Thyroid gland (tissue), 4 donors: ENCODE results near the gene EP400. TPM values are rescaled to one million over a fixed set of nuclear protein-coding genes. Genes with fewer than 3 reads are reported as not detected.

Experiments used
- DNase-seq, 2 donors: peaks; one replicate each; pipeline ENCODE4 v3.0.0-alpha.2; 2019
- H3K27ac ChIP-seq, 3 donors: fragments of 200-600 bp; sonication (generic); 1 replicate in 2 of 3; 2 replicates in 1 of 3; pipeline ENCODE4 v1.5.1; 2016 to 2019; ENCODE audit warnings: mild to moderate bottlenecking in 1 of 3, moderate library complexity in 1 of 3
- H3K27me3 ChIP-seq: fragments of 200-600 bp; sonication (generic); one replicate; pipeline ENCODE4 v1.5.1; 2019
- H3K36me3 ChIP-seq, 2 donors: fragments of 200-600 bp; sonication (generic); one replicate each; pipeline ENCODE4 v1.5.1; 2016 to 2019
- H3K4me1 ChIP-seq, 2 donors: fragments of 200-600 bp; sonication (generic); one replicate each; pipeline ENCODE4 v1.5.1; 2017 to 2019
- H3K4me3 ChIP-seq, 3 donors: fragments of 200-600 bp; sonication (generic); replicated peaks in 1 of 3; 1 replicate in 2 of 3; 2 replicates in 1 of 3; pipeline ENCODE4 v1.5.1; 2016; ENCODE audit warnings: mild to moderate bottlenecking in 1 of 3
- H3K9me3 ChIP-seq: fragments of 200-600 bp; sonication (generic); one replicate; pipeline ENCODE4 v1.5.1; 2017
- POLR2A ChIP-seq, 2 donors: fragments of 450-650 bp; IDR thresholded peaks; one replicate each; pipeline ENCODE4 v1.6.1; 2017; ENCODE audit warnings: antibody characterized with exemption in 2 of 2, mild to moderate bottlenecking in 2 of 2, moderate library complexity in 1 of 2
- WGBS, 2 donors: methylation state at CpG; one replicate each; pipeline ENCODE4 v1.1.5; 2017; 5-methylcytosine and 5-hydroxymethylcytosine counted together
- intact Hi-C: fragments of 100-400 bp; cut with DNase I; formaldehyde crosslinking; loops from one replicate; pipeline ENCODE4 v1.15.1; 2023
- total RNA-seq, 4 donors: library from RNA; depleted of rRNA; stranded (reverse); fragments of >200 nt; gene quantifications; one replicate each; pipeline ENCODE4 v1.2.3, GENCODE V29; 2016
- TF ChIP-seq, protein P1 (sequence below), 6 experiments: fragments of 200-600 bp in 3 of 6; fragments of 450-650 bp in 3 of 6; sonication (generic) in 3 of 6; IDR thresholded peaks; one replicate each; pipeline ENCODE4 v1.5.1; 2016 to 2019; ENCODE audit warnings: antibody characterized with exemption in 6 of 6, mild to moderate bottlenecking in 2 of 6, inconsistent platforms in 1 of 6, moderate library complexity in 1 of 6

EP400 gene
- total RNA-seq, 4 donors from 2014 or later: 22.1 to 51.8 (median 25.4) TPM

DNA sequence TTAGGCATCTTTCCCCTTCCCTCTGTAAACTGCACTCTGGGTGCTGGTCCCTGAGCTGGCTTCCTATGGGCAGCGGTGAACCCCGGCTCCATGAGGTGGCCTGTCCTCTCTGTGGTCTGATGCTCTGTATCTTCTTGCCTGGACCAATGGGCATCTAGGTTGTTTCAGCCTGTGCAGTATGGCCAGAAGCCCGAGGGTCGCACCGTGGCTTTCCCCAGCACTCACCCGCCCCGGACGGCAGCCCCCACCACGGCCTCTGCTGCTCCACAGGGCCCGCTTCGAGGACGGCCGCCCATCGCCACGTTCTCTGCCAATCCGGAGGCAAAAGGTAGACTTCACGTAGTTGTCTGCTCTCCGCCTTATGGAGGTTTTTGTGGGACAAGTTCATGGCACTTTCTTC lies 70.1 kb downstream of the EP400 start:
- DNase-seq: no peak
- H3K4me1 ChIP-seq: peaks cover 0 to 7% of the 10 kb centered on the region in 2 donors
- intact Hi-C loops: no loop called here
- no peaks in the 10 kb centered on the region for H3K9me3 ChIP-seq
- H3K27ac ChIP-seq: no peak overlapping the region
- no peaks in the 10 kb centered on the region for H3K27me3 ChIP-seq
- WGBS, 2 donors: 93 to 97% methylated on average over 6 to 17 of the region's 18 CpGs
- peaks cover 57 to 63% of the 10 kb centered on the region in 2 donors for H3K36me3 ChIP-seq
- no peak for TF ChIP-seq POLR2A (IDR thresholded peaks at IDR 0.05)
- TF ChIP-seq, protein P1, sequence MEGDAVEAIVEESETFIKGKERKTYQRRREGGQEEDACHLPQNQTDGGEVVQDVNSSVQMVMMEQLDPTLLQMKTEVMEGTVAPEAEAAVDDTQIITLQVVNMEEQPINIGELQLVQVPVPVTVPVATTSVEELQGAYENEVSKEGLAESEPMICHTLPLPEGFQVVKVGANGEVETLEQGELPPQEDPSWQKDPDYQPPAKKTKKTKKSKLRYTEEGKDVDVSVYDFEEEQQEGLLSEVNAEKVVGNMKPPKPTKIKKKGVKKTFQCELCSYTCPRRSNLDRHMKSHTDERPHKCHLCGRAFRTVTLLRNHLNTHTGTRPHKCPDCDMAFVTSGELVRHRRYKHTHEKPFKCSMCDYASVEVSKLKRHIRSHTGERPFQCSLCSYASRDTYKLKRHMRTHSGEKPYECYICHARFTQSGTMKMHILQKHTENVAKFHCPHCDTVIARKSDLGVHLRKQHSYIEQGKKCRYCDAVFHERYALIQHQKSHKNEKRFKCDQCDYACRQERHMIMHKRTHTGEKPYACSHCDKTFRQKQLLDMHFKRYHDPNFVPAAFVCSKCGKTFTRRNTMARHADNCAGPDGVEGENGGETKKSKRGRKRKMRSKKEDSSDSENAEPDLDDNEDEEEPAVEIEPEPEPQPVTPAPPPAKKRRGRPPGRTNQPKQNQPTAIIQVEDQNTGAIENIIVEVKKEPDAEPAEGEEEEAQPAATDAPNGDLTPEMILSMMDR (IDR thresholded peaks at IDR 0.05): no peak
- no peak overlapping the region for H3K4me3 ChIP-seq

DNA sequence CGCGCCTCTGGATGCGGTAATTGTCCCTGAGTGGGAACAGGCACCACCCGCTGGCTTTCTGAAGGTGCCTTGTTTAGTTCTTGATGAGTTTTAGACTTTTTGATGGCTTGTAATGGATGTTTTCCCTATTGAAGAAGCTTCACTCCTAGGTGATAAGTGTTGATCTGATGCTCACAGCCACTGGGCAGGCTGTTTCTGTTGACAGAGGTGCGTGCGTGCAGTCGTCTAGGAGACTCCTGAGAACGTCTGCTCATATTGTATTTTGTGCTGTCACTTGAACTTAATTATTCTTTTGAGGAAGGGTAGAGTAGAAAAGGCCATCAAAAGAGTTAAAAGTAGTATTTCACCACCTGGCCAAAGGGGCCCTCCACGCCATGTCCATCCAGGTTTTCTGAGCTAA lies 70.5 kb downstream of the EP400 start:
- DNase-seq: no peak
- WGBS, 2 donors: 94 to 99% methylated on average over 9 of the region's 9 CpGs
- Histone ChIP-seq H3K4me3 (no peak overlapping the region), H3K27ac (no peak overlapping the region), H3K9me3 (no peaks in the 10 kb centered on the region), H3K36me3 (peaks cover 61 to 65% of the 10 kb centered on the region in 2 donors), H3K27me3 (no peaks in the 10 kb centered on the region), H3K4me1 (peaks cover 0 to 4% of the 10 kb centered on the region in 2 donors)
- TF ChIP-seq, protein P1 (IDR thresholded peaks at IDR 0.05): no peak
- no peak for TF ChIP-seq POLR2A (IDR thresholded peaks at IDR 0.05)
- intact Hi-C loops: no loop called here

DNA sequence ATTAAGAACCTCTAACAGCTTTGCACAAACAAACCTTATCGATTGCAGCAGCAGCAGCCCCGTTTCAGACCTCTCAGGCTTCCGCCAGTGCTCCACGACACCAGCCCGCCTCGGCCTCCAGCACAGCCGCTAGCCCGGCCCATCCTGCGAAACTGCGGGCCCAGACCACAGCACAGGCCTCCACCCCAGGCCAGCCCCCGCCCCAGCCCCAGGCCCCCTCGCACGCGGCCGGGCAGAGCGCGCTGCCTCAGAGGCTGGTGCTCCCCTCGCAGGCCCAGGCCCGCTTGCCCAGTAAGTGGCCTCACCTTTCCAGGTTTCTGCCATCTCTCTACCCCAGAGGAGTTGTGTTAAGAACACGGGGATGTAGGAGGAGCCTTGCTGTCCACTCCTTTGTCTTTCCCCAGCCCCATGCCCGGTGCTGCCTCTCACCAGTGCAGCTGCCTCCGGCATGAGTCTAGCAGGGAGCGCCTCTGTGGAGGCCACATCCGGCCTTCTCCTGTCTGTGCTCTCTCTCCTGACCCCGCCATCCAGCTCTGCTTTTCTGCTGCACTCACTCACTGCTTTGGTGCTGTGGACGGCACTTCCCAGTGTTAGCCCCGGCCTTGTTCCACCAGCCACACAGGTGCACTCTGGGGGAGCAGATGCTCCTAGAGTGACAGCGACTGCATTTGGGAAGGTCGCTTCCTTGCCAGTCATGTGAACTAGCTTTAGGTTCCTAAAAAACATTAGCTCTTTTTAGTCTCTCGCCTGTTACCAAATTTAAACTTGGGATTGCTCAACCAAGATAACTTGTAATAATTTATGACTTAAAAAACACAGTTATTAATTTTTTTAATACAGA lies 71.5 kb downstream of the EP400 start:
- no peaks in the 10 kb centered on the region for H3K9me3 ChIP-seq
- peaks cover 69 to 74% of the 10 kb centered on the region in 2 donors for H3K36me3 ChIP-seq
- no peak overlapping the region for H3K4me3 ChIP-seq
- no peak overlapping the region for H3K27ac ChIP-seq
- H3K4me1 ChIP-seq: no peaks in the 10 kb centered on the region
- TF ChIP-seq POLR2A (IDR thresholded peaks at IDR 0.05): no peak
- TF ChIP-seq, protein P1 (IDR thresholded peaks at IDR 0.05): no peak
- WGBS, 2 donors: 95 to 96% methylated on average over 23 to 30 of the region's 30 CpGs
- intact Hi-C loops: no loop called here
- no peak for DNase-seq
- no peaks in the 10 kb centered on the region for H3K27me3 ChIP-seq

DNA sequence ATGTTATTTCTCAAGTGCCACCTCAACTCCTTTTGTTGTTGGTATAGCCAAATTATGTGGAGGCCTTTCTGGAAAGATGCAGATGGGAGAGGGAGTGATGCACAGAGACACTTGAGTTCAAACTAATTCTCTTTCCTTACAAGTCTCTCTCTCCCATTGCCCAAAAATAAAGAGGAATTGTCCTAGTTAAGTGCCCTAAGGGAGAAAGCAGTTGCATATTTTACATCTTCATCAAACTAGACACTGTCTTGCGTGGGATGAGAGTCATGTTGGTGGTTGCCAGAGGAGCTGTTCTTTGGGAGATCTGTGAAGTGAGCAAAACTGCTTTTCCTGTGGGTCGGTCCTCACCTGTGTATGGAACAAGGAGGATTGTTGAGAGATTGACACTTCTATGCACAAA lies 72.2 kb downstream of the EP400 start:
- no peak for DNase-seq
- H3K36me3 ChIP-seq: peaks cover 76 to 77% of the 10 kb centered on the region in 2 donors

DNA sequence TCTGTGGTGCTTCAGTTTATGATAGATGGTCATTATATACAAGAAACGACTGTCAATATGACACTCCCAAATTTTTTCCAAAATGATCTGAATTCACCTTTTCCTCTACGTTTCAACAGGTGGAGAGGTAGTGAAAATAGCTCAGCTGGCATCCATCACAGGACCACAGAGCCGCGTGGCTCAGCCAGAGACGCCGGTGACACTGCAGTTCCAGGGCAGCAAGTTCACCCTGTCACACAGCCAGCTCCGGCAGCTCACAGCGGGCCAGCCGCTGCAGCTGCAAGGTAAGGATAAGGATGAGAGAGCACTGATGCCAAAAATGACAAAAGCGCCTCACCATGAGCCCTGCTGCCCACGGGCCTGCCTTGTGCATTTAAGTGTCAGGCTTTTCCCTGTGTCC lies 73.9 kb downstream of the EP400 start:
- H3K36me3 ChIP-seq: peaks cover 76 to 80% of the 10 kb centered on the region in 2 donors
- WGBS, 2 donors: 94% methylated on average over 11 of the region's 11 CpGs
- H3K27me3 ChIP-seq: no peaks in the 10 kb centered on the region
- H3K27ac ChIP-seq: no peak overlapping the region
- DNase-seq: no peak
- TF ChIP-seq, protein P1 (IDR thresholded peaks at IDR 0.05): no peak
- TF ChIP-seq POLR2A (IDR thresholded peaks at IDR 0.05): no peak
- intact Hi-C loops: no loop called here
- H3K4me3 ChIP-seq: no peak overlapping the region
- no peaks in the 10 kb centered on the region for H3K9me3 ChIP-seq
- no peaks in the 10 kb centered on the region for H3K4me1 ChIP-seq

More for the DNA sequence above, 72.2 kb downstream of the EP400 start:
- WGBS, 2 donors: 95% methylated on average over 2 of the region's 2 CpGs
- Histone ChIP-seq H3K27ac (no peak overlapping the region), H3K4me3 (no peak overlapping the region), H3K9me3 (no peaks in the 10 kb centered on the region), H3K27me3 (no peaks in the 10 kb centered on the region), H3K4me1 (no peaks in the 10 kb centered on the region)
- TF ChIP-seq, protein P1 (IDR thresholded peaks at IDR 0.05): no peak
- TF ChIP-seq POLR2A (IDR thresholded peaks at IDR 0.05): no peak
- intact Hi-C loops: no loop called here
